ENCODE data around the gene C2CD2L.

C2CD2L gene

DNA sequence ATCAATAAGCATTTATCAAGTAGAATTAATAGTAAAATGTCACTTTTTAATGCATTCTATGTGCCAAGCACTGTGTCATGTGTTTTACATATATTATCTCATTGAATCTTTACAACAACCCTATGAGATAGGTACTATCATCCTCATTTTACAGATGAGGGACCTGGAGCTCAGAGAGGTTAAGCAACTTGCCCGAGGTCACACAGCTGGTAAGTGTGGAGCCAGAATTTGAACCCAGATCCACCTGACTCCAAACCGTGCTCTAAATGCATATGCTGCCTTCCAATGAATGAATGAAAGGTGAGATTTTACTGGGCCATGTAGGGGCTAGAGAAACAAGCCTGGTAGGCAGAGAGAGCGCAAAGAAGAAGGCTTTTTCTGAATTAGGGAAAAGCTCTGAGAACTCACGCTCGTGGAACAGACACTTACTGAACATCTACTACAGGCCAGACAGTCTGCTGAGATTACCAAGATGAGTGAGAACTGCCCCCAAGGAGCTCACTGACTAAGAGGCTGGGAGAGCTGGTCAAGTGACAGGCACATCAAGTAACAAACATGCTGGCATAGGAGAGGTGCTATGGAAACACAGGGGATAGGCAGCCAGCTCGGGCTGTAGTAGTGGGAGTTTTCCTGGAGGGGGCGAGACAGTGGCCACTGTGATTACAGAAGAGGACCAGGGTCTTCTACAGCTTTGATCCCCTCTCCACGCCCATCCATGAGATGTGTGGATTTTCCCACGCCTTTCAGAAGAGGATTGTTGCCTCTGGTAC, 46.1 kb downstream of the C2CD2L start:
- ChIA-PET CTCF (interaction anchor here (0.7 kb wide), 1 partner anchor 1263 kb away, joined by 3 read pairs; no protein-coding TSS in a partner anchor), POLR2A (interaction anchor here (1.0 to 1.7 kb wide), 4 partner anchors 17 to 57 kb away, joined by 3 to 4 read pairs (median 3); partner anchors contain the start of gene HINFP)
- DNase-seq (ENCODE audit: extremely low spot score): no peak
- TF ChIP-seq, protein P1, sequence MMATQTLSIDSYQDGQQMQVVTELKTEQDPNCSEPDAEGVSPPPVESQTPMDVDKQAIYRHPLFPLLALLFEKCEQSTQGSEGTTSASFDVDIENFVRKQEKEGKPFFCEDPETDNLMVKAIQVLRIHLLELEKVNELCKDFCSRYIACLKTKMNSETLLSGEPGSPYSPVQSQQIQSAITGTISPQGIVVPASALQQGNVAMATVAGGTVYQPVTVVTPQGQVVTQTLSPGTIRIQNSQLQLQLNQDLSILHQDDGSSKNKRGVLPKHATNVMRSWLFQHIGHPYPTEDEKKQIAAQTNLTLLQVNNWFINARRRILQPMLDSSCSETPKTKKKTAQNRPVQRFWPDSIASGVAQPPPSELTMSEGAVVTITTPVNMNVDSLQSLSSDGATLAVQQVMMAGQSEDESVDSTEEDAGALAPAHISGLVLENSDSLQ (IDR thresholded peaks at IDR 0.05): peak; percentile 22; the same call in 1 of the 2 replicates
- no peak for TF ChIP-seq HDGF (IDR thresholded peaks at IDR 0.05; ENCODE audit: borderline replicate concordance)

DNA sequence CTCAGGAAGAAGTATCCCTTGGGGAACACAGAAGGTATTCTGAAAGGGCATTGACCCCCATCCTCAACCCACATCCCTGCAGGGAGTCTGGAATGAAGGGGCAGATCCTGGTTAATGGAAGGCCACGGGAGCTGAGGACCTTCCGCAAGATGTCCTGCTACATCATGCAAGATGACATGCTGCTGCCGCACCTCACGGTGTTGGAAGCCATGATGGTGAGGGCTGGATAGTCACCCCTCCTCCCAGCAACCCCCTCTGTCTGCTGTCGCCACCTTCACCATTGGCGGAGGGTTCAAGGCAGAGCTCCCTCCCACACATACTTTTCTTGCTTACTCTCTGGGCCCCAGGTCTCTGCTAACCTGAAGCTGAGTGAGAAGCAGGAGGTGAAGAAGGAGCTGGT, 47.0 kb downstream of the C2CD2L start:
- TF ChIP-seq FOXK2 (IDR thresholded peaks at IDR 0.05) (no peak), ARNT (IDR thresholded peaks at IDR 0.05) (no peak), HDGF (IDR thresholded peaks at IDR 0.05; ENCODE audit: borderline replicate concordance) (no peak), L3MBTL2 (conservative IDR thresholded peaks at IDR 0.05) (no peak), BHLHE40 (IDR thresholded peaks at IDR 0.05; ENCODE audit: borderline replicate concordance) (no peak), SP1 (IDR thresholded peaks at IDR 0.05) (no peak)
- TF ChIP-seq, protein P1 (IDR thresholded peaks at IDR 0.05): no peak
- DNase-seq (ENCODE audit: extremely low spot score): no peak
- POLR2A ChIA-PET: interaction anchor here (0.9 to 1.7 kb wide), 4 partner anchors 33 to 59 kb away, joined by 3 to 4 read pairs (median 3); partner anchors contain the start of gene HINFP
- CTCF ChIA-PET: interaction anchor here (1.2 kb wide), 1 partner anchor 10 kb away, joined by 3 read pairs; no protein-coding TSS in a partner anchor

DNA sequence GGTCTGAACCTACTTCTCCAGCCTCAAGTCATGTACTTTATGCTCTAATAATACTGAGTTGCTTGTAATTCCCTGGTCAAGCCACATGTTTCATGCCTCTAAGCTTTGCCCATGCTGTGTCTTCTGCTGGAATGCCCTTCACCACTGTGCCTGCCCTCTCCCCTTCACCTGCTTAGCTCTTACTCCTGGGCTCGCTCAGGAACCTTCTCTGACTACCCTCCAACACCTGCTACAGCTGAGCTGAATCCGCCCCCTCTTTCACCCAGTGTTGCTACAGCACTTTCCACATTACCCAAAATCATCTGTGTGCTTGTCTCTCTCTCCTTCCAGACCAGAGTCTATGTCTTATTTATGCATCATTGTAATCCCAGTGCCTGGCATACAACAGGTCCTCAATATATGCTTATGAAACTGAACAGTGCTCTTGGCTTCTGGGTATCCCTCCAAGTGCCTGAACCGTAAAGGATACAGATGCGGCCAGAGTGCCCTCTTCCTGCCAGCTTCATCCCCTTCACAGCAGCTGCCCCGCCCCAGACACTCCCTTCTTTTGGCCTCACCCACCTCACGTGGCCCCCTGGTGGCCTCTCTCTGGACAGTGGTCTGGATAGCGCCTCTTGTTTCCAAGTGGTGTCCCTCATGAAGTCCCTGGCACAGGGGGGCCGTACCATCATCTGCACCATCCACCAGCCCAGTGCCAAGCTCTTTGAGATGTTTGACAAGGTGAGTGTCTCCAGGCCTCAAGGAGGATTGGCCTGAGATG, 48.8 kb downstream of the C2CD2L start:
- no peak for TF ChIP-seq NFRKB (IDR thresholded peaks at IDR 0.05)
- no peak for TF ChIP-seq SP1 (IDR thresholded peaks at IDR 0.05)
- TF ChIP-seq SUZ12 (IDR thresholded peaks at IDR 0.05): no peak
- TF ChIP-seq ARNT (IDR thresholded peaks at IDR 0.05): no peak
- TF ChIP-seq HDGF (IDR thresholded peaks at IDR 0.05; ENCODE audit: borderline replicate concordance): no peak
- TF ChIP-seq, protein P1 (IDR thresholded peaks at IDR 0.05): no peak
- TF ChIP-seq LEF1 (IDR thresholded peaks at IDR 0.05; ENCODE audit: borderline replicate concordance): no peak
- TF ChIP-seq L3MBTL2 (conservative IDR thresholded peaks at IDR 0.05): no peak
- TF ChIP-seq FOXA1 (IDR thresholded peaks at IDR 0.05): no peak
- no peak for TF ChIP-seq BHLHE40 (IDR thresholded peaks at IDR 0.05; ENCODE audit: borderline replicate concordance)
- TF ChIP-seq ELF4 (IDR thresholded peaks at IDR 0.05): no peak
- TF ChIP-seq FOXM1 (IDR thresholded peaks at IDR 0.05; ENCODE audit: borderline replicate concordance): no peak
- TF ChIP-seq ZNF384 (IDR thresholded peaks at IDR 0.05): no peak
- no peak for DNase-seq (ENCODE audit: extremely low spot score)
- CTCF ChIA-PET: interaction anchor here (0.6 to 3.7 kb wide), 3 partner anchors 8 to 13 kb away, joined by 3 to 14 read pairs (median 4); partner anchors contain the start of gene ABCG4
- POLR2A ChIA-PET: interaction anchor here (1.0 to 1.1 kb wide), 2 partner anchors 13 to 61 kb away, joined by 3 to 4 read pairs; partner anchors contain the start of gene NLRX1

DNA sequence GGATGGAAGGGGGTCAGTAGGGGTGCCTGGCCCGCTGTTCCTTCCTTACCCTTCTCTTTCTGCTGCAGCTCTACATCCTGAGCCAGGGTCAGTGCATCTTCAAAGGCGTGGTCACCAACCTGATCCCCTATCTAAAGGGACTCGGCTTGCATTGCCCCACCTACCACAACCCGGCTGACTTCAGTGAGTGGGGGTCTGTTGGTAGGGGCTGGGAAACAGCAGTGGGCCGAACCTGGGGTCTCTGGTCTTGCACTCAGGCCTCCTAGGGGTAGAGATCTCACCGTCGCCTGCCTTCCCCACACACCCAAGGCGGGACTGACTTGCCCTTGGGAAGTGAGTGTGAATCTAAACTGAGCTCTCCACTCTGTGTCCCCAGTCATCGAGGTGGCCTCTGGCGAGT, 49.4 kb downstream of the C2CD2L start:
- CTCF ChIA-PET: interaction anchor here (1.4 to 3.7 kb wide), 3 partner anchors 8 to 13 kb away, joined by 4 to 14 read pairs (median 6); partner anchors contain the start of gene ABCG4
- TF ChIP-seq ZNF384 (IDR thresholded peaks at IDR 0.05) (no peak), LEF1 (IDR thresholded peaks at IDR 0.05; ENCODE audit: borderline replicate concordance) (no peak), ELF4 (IDR thresholded peaks at IDR 0.05) (no peak), ARNT (IDR thresholded peaks at IDR 0.05) (no peak), SUZ12 (IDR thresholded peaks at IDR 0.05) (no peak)
- TF ChIP-seq, protein P1 (IDR thresholded peaks at IDR 0.05): no peak
- POLR2A ChIA-PET: no interaction called here
- no peak for DNase-seq (ENCODE audit: extremely low spot score)

DNA sequence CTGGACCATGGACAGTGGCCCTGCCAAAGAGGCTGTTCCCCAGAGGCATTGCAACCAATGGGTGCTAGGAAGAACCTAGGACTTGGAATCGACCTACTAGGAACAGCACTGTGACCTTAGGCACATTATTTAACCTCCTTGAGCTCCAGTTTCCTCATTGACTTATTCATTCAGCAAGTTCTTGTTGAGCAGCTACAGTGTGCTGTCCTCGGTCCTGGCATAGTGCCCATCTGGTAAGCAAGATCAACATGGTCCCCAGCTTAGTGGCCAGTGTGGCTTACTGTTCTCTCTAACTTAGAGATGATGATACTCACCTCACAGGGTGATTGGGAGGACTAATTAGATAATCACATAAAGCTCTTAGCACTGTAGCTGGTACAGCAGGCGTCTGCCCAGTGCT, 49.9 kb downstream of the C2CD2L start:
- DNase-seq (ENCODE audit: extremely low spot score): no peak
- ChIA-PET POLR2A (no interaction called here), CTCF (interaction anchor here (1.4 to 3.7 kb wide), 3 partner anchors 9 to 12 kb away, joined by 4 to 14 read pairs (median 6); partner anchors contain the start of gene ABCG4)
- TF ChIP-seq BHLHE40 (IDR thresholded peaks at IDR 0.05; ENCODE audit: borderline replicate concordance) (no peak), SP1 (IDR thresholded peaks at IDR 0.05) (no peak), SUZ12 (IDR thresholded peaks at IDR 0.05) (no peak), HDGF (IDR thresholded peaks at IDR 0.05; ENCODE audit: borderline replicate concordance) (no peak), TARDBP (IDR thresholded peaks at IDR 0.05) (no peak), ZNF384 (IDR thresholded peaks at IDR 0.05) (no peak), LEF1 (IDR thresholded peaks at IDR 0.05; ENCODE audit: borderline replicate concordance) (no peak), NFRKB (IDR thresholded peaks at IDR 0.05) (no peak), L3MBTL2 (conservative IDR thresholded peaks at IDR 0.05) (no peak), CTBP1 (IDR thresholded peaks at IDR 0.05; ENCODE audit: borderline replicate concordance) (no peak)
- TF ChIP-seq, protein P1 (IDR thresholded peaks at IDR 0.05): no peak
